Activated CD4-positive, alpha-beta T cell treated with anti-CD3 and anti-CD28 coated beads, Interleukin-2, amount 10 ng/mL, durations not matched to agents 24 days and 14 days (primary cell): ENCODE data around the gene LRIG1. TPM values are rescaled to one million over a fixed set of nuclear protein-coding genes. Genes with fewer than 3 reads are reported as not detected.

ENCODE experiments used
- DNase-seq: peaks from one replicate; pipeline ENCODE4 v3.0.0; 2022
- H3K27ac Mint-ChIP-seq: one replicate; pipeline ENCODE4 v1.8.0; 2022; ENCODE audit warnings: mild to moderate bottlenecking, mixed read lengths
- H3K27me3 Mint-ChIP-seq: one replicate; pipeline ENCODE4 v1.8.0; 2022; ENCODE audit warnings: mixed read lengths
- H3K36me3 Mint-ChIP-seq: one replicate; pipeline ENCODE4 v1.8.0; 2022; ENCODE audit warnings: low read depth, mild to moderate bottlenecking, mixed read lengths
- H3K4me1 Mint-ChIP-seq: one replicate; pipeline ENCODE4 v1.8.0; 2021; ENCODE audit warnings: mixed read lengths
- H3K4me3 Mint-ChIP-seq: one replicate; pipeline ENCODE4 v1.8.0; 2022; ENCODE audit warnings: mild to moderate bottlenecking, moderate library complexity, mixed read lengths
- H3K9me3 Mint-ChIP-seq: one replicate; pipeline ENCODE4 v1.8.0; 2021; ENCODE audit warnings: mixed read lengths
- intact Hi-C: fragments of 100-400 bp; cut with micrococcal nuclease; formaldehyde crosslinking; loops from one replicate; pipeline ENCODE4 v1.15.1; 2023
- total RNA-seq: library from RNA; stranded (reverse); gene quantifications from 2 replicates; pipeline ENCODE4 v1.2.3, GENCODE V29; 2022

Gene LRIG1
- total RNA-seq, 1 donor from 2014 or later: 50.3 TPM

DNA sequence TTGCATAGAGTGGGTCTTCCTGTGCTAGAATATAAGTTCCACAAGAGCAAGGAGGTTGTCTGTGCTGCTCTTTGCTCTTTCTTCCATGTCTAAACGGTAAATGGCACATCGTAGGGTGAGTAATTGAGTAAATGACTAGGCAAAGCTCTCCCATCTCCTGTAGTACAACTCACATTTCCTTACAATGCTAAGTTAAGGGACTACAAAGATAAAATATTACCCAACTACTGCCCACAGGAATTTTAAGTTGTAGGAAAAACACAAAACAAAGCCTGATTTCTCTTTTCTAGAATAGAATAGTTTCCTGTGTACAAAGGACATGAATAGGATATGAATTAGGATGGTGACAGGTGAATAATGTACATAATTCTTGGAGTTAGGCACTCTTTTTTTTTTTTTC, 19.9 kb upstream of the LRIG1 start:
- Mint-ChIP-seq H3K9me3 (no peaks in the 10 kb centered on the region), H3K36me3 (no peaks in the 10 kb centered on the region)

DNA sequence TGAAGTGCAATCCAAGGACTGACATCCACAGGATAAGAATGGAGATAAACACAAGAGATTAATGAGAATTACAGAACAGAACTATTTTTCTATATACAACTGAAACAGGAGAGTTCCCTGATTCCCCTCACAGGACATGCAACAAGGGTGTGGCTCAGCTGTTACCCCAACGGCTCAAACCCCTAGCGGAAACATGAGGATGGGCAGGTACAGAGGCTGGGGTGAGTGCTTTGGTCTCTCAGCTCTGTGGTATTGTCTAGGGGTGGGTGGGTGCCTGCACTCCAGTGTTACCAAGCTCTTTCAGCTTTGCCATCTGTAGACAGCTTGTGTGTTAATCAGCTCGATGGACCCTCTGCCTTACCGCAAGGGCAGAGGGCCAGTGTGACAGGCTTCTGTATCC, 17.8 kb upstream of the LRIG1 start:
- intact Hi-C loops: loop anchor here (10.0 kb wide), 1 partner anchor 296 kb away; no protein-coding TSS in a partner anchor
- no peaks in the 10 kb centered on the region for H3K36me3 Mint-ChIP-seq

More for the DNA sequence above, 19.9 kb upstream of the LRIG1 start:
- H3K4me3 Mint-ChIP-seq: no peak overlapping the region
- intact Hi-C loops: no loop called here
- peaks cover 25% of the 10 kb centered on the region for H3K27me3 Mint-ChIP-seq
- no peak overlapping the region for H3K27ac Mint-ChIP-seq
- no peak for DNase-seq
- H3K4me1 Mint-ChIP-seq: peaks cover 5% of the 10 kb centered on the region

DNA sequence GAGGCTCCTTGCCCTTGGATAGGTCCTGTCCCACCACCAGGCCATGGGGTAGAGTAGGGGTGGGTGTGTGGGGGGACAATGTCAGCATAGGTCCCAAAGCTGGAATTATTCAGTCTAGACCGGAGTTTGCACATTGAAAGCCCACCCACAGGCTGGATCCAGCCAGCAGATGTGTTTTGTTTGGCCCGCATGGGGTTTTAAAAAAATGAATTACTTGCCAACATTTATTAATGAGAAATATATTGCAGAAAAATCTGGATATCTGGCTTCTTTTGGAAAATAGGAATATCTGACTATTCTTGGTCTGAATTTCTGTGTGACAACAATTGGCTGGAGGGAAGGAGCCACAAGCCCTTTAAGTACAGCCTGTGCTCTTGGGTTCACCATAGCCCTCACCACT, 17.3 kb upstream of the LRIG1 start:
- Mint-ChIP-seq H3K27me3 (peaks cover 24% of the 10 kb centered on the region), H3K4me1 (no peaks in the 10 kb centered on the region), H3K36me3 (no peaks in the 10 kb centered on the region), H3K9me3 (no peaks in the 10 kb centered on the region), H3K27ac (no peak overlapping the region), H3K4me3 (no peak overlapping the region)
- no peak for DNase-seq
- intact Hi-C loops: loop anchor here (10.0 kb wide), 1 partner anchor 297 kb away; no protein-coding TSS in a partner anchor

More for the DNA sequence above, 17.8 kb upstream of the LRIG1 start:
- Mint-ChIP-seq H3K9me3 (no peaks in the 10 kb centered on the region), H3K4me3 (no peak overlapping the region), H3K27ac (no peak overlapping the region), H3K4me1 (no peaks in the 10 kb centered on the region), H3K27me3 (peaks cover 23% of the 10 kb centered on the region)
- no peak for DNase-seq

DNA sequence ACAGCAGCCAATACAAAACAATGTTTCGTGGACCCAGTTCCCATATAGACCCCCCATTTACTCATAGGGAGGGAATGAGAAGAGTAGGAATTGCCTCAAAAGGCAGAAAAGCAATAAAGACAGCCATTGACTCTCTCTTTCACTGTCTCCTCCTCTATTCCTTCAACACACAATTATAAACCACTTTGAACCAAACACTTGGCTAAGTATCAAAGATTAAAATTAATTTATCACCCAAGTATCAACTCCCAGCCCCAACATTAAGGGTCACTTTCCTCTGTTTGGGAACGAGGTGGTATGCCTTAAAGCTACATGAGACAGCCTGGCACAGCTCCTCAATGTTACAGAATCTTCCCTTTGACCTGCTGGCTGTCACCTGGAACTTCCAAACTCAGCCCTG, 16.4 kb upstream of the LRIG1 start:
- H3K27me3 Mint-ChIP-seq: peaks cover 27% of the 10 kb centered on the region
- no peak for DNase-seq
- H3K4me1 Mint-ChIP-seq: no peaks in the 10 kb centered on the region
- peaks cover 1% of the 10 kb centered on the region for H3K9me3 Mint-ChIP-seq
- no peak overlapping the region for H3K27ac Mint-ChIP-seq
- no peaks in the 10 kb centered on the region for H3K36me3 Mint-ChIP-seq
- intact Hi-C loops: loop anchor here (10.0 kb wide), 1 partner anchor 298 kb away; no protein-coding TSS in a partner anchor
- H3K4me3 Mint-ChIP-seq: no peak overlapping the region

DNA sequence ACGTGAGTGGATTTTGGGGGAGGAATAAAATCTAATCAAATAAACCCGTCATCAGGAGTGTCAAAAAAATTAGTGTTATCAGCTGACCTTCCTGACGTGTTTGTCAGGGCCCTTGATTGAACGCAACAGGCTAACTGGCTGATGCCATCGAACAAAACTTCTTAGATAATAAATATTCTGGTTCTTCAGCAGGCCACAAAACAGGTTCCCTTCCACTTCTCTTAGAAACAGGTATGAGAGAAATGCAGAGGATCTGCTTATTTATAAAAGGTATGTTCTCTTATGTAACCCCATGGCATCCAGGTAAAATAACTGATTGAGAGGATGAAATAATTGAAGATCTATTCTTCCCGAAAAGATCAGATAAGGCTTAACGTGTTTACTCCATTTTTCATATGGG, 7.6 kb upstream of the LRIG1 start:
- H3K9me3 Mint-ChIP-seq: peaks cover 14% of the 10 kb centered on the region
- intact Hi-C loops: loop anchor here (10.0 kb wide), 1 partner anchor 54 kb away; no protein-coding TSS in a partner anchor

DNA sequence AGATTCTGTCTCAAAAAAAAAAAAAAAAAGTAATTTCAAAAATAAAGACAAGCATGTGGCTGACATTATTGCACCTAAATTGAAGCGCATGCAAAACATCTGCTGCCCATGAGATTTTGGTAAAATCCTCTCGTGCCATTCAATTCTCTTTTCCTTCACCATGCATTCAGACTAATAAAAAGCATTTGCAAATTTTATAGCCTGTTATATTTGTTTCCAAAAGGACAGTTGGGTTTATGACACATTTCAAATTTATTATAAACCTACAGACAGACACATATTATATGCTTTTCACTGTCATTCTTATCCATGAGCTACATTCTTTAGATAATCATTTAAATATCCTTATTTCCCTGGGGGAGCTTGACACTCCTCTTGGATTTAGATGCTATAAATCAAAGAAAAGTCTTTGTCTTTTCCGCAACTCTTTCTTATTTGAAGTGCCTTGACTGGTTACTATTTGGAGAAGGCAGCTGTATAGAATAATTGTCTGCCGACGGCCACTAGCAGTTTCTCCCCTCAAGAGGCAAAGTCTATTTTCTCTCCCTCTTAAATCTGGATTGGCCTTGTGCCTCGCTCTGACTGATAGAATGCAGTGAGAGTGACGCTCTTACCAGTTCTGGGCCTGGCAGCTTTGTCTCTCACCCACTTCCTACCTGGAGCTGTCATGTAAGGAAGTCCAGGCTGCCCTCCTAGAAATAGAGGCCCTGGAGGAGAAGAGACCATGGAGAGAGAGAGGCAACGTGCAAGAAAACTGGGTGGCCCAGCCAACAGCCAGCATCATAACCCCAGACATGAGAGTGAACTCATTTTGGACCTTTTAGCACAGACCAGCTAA, 6.8 kb upstream of the LRIG1 start:
- no peak overlapping the region for H3K27ac Mint-ChIP-seq
- H3K4me1 Mint-ChIP-seq: peaks cover 6% of the 10 kb centered on the region
- no peaks in the 10 kb centered on the region for H3K36me3 Mint-ChIP-seq
- H3K9me3 Mint-ChIP-seq: peaks cover 14% of the 10 kb centered on the region
- no peak for DNase-seq
- intact Hi-C loops: loop anchor here (10.0 kb wide), 1 partner anchor 53 kb away; no protein-coding TSS in a partner anchor
- H3K4me3 Mint-ChIP-seq: no peak overlapping the region
- peaks cover 31% of the 10 kb centered on the region for H3K27me3 Mint-ChIP-seq

More for the DNA sequence above, 7.6 kb upstream of the LRIG1 start:
- H3K27ac Mint-ChIP-seq: no peak overlapping the region
- H3K36me3 Mint-ChIP-seq: no peaks in the 10 kb centered on the region
- peaks cover 28% of the 10 kb centered on the region for H3K27me3 Mint-ChIP-seq
- H3K4me3 Mint-ChIP-seq: no peak overlapping the region
- no peaks in the 10 kb centered on the region for H3K4me1 Mint-ChIP-seq
- no peak for DNase-seq

DNA sequence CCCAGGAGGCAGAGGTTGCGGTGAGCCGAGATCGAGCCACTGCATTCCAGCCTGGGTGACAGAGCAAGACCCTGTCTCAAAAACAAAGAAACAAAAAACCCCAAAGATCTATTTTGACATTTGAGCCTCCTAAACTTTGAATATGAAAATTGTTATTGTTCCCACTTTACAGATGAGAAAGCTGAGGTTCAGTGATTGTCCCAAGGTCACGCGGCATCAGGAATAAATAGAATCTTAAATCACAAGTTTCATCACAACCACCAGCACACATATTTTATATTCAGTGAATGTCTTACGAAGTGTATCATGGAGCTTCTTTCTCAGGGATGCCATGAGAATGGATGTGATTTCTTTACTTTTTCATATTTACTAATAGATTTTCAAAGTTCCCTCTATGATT, 5.3 kb upstream of the LRIG1 start:
- no peaks in the 10 kb centered on the region for H3K36me3 Mint-ChIP-seq
- no peak overlapping the region for H3K27ac Mint-ChIP-seq
- intact Hi-C loops: loop anchor here (10.0 kb wide), 1 partner anchor 51 kb away; no protein-coding TSS in a partner anchor
- no peak for DNase-seq
- peaks cover 16% of the 10 kb centered on the region for H3K4me1 Mint-ChIP-seq
- peaks cover 28% of the 10 kb centered on the region for H3K27me3 Mint-ChIP-seq
- no peak overlapping the region for H3K4me3 Mint-ChIP-seq
- H3K9me3 Mint-ChIP-seq: peaks cover 5% of the 10 kb centered on the region

DNA sequence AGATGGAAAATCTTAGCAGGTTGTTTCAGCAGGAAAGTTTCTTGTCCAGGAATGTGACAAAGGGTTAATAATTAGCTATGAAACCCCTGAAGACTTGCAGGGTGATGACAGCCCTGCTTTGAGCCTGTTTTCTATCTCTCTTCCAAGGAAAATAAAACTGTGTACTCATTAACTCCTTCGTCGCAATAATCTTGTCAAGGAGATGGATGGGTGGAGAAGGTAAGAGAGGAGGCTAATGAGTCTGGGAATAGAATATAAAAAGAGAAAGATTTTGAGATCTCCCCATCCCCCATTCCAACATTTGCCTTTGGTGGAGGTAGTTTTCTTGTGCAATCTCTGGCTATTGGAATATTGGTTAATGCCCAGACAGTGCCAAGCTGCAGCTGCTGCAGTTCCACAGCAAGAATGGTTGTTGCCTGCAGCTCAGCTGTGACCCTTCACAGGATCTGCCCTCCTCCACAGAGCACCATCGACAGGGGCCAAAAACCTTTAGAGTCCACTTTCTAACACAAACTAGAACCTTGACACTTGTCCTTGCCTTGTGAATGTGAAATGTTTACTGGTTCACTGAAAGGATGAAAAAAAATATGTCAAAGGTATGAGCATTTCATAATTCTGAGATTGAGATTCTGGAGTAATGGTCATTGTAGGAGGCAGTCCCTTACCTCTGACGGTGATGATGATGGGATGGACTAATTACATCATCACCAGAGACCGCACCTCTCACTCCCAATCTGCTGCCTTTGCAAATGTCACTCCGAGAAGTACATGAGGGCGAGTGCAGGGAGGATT, 4.2 kb upstream of the LRIG1 start:
- H3K27me3 Mint-ChIP-seq: peaks cover 23% of the 10 kb centered on the region
- no peak overlapping the region for H3K4me3 Mint-ChIP-seq
- no peaks in the 10 kb centered on the region for H3K9me3 Mint-ChIP-seq
- DNase-seq: no peak
- H3K36me3 Mint-ChIP-seq: no peaks in the 10 kb centered on the region
- no peak overlapping the region for H3K27ac Mint-ChIP-seq
- intact Hi-C loops: loop anchor here (5.0 to 10.0 kb wide), 2 partner anchors 50 to 203 kb away; no protein-coding TSS in a partner anchor
- H3K4me1 Mint-ChIP-seq: peaks cover 17% of the 10 kb centered on the region

DNA sequence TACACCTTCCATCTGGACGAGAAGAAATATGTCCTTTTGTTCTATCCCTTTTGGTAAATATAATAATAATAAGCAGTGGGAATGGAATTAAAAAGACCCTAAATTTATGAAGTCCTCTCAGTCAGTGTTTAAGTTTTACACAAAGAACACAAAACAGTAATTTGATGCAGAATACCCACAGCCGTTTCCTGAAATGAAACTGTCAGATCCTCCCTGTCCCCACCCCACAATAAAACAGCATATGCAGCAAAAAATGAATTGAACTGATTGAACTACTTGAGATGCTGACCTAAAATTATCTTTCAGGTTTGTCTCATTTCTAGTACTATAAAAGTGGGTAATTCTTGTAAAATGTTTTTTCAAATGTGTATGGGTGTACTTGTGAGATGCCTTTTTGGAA, 2.2 kb upstream of the LRIG1 start:
- Mint-ChIP-seq H3K27ac (no peak overlapping the region), H3K9me3 (no peaks in the 10 kb centered on the region), H3K4me3 (no peak overlapping the region), H3K27me3 (peaks cover 22% of the 10 kb centered on the region), H3K4me1 (peaks cover 35% of the 10 kb centered on the region), H3K36me3 (peaks cover 9% of the 10 kb centered on the region)
- intact Hi-C loops: loop anchor here (5.0 to 10.0 kb wide), 2 partner anchors 48 to 201 kb away; no protein-coding TSS in a partner anchor
- no peak for DNase-seq

DNA sequence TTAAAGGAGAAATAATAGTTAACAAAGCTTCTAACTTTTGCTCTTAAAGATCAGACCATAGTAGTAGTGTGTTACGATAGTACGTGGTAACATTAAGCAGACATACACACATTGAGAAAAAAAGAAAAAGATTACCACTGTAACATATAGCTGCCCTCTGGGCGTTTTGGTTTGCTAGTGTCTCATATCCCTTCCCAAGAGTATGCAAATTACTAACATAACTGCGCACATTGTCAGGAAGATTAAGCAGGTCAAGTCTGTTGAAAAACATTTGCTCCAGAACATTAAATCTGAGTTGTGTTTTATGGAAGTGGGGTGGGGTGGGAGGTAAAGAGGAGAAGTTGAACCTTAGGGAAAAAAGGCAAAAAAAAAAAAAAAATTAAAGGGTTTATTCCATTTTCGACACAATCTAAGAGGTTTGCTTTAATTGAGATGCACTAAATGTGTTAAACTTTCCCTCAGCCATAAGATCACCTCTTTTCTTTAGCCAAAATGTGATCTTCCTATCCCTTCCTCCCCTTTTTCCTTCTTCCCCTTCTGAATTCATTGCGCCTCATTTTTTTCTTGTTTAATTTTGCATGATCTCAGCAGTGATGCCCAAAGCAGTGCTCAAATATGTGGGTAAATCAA, 1.5 kb upstream of the LRIG1 start:
- H3K27me3 Mint-ChIP-seq: peaks cover 22% of the 10 kb centered on the region
- intact Hi-C loops: loop anchor here (5.0 to 10.0 kb wide), 2 partner anchors 48 to 200 kb away; no protein-coding TSS in a partner anchor
- no peaks in the 10 kb centered on the region for H3K9me3 Mint-ChIP-seq
- H3K4me3 Mint-ChIP-seq: peak overlapping the region; percentile 3
- H3K4me1 Mint-ChIP-seq: peaks cover 39% of the 10 kb centered on the region
- DNase-seq: no peak
- H3K36me3 Mint-ChIP-seq: peaks cover 9% of the 10 kb centered on the region
- no peak overlapping the region for H3K27ac Mint-ChIP-seq

DNA sequence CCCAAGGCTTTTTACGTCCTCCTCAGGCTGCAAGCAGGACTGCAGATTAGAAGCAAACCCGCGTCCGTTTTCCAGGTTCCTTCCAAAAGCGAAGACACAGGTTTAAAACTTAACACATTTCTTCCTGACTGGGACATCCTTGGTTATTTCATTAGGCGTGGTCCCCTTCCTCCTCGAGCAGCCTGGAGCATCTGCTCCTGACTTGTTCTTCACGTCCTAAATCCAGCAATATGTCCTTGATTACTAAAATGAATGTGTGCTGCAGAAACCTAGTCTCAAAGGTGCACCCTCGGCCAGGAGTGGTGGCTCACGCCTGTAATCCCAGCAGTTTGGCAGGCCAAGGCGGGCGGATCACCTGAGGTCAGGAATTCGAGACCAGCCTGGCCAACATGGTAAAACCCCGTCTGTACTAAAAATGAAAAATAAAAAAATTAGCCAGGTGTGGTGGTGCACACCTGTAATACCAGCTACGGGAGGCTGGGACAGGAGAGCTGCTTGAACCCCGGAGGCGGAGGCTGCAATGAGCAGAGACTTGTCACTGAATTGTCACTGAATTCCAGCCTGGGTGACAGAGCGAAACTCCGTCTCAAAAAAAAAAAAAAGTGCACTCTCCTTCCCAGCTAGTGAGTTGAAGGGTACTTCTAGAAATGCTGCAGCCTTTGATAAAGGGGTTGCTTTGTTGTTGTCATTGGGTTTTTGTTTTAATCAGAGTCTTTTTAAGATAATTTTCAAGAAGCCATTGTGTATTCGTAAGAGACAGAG, 842 bp upstream of the LRIG1 start:
- peak overlapping the region; percentile 79 for H3K4me3 Mint-ChIP-seq
- peaks cover 46% of the 10 kb centered on the region for H3K4me1 Mint-ChIP-seq
- H3K9me3 Mint-ChIP-seq: no peaks in the 10 kb centered on the region
- peak overlapping the region; percentile 77 for H3K27ac Mint-ChIP-seq
- peaks cover 22% of the 10 kb centered on the region for H3K27me3 Mint-ChIP-seq
- intact Hi-C loops: loop anchor here (1.0 to 10.0 kb wide), 6 partner anchors 20 to 497 kb away; partner anchors contain the start of genes KBTBD8 and SLC25A26
- DNase-seq: no peak
- peaks cover 11% of the 10 kb centered on the region for H3K36me3 Mint-ChIP-seq

DNA sequence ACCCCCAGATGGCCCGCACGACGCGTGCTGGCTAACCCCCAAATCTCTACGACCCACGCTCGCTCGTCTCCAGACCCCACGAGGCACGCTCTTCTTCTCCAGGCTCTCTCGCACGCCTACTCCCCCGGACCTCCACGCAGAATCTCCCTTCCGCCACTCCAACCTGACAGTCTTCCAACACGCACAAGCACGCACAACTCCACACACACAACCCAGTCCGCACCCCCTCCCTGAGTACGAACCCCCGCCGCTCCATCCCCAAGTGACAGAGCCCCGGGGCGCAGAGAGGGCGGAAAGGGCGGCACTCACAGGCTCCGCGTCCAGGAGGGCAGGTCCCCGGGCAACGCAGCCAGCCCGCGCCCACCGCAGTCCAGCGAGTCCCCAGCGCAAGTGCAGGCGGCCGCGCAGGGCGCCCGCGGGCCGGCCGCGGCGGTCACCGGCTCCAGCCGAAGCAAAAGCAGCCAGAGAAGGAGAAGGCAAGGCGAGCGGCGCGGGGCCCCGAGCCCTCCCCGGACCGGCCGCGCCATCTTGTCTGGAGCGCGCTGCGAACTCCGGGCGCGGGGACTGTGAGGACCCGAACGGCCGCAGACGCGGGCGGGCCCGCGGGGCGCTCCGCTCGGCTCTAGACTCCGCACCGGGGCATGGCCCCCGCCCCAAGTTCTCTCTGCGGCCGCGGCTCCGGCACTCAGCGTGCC, 794 bp downstream of the LRIG1 start:
- Mint-ChIP-seq H3K4me3 (peak overlapping the region; percentile 94), H3K36me3 (peaks cover 16% of the 10 kb centered on the region), H3K27me3 (peaks cover 22% of the 10 kb centered on the region), H3K4me1 (peaks cover 63% of the 10 kb centered on the region), H3K27ac (peak overlapping the region; percentile 91), H3K9me3 (no peaks in the 10 kb centered on the region)
- intact Hi-C loops: loop anchor here (1.0 to 10.0 kb wide), 5 partner anchors 45 to 499 kb away; partner anchors contain the start of genes KBTBD8 and SLC25A26
- peak; percentile 87 for DNase-seq
